ENCODE measurements around the gene GFPT1.

GRCh38 chr2:69436596-69436937, 49.5 kb upstream of the GFPT1 start:
- no peak for TF ChIP-seq CTCF (IDR thresholded peaks at IDR 0.05)
- no peak for TF ChIP-seq POLR2A (IDR thresholded peaks at IDR 0.05)
- no peak for TF ChIP-seq EP300 (IDR thresholded peaks at IDR 0.05)
